Forelimb muscle (tissue), 1 donor: ENCODE measurements around the gene UBP1. TPM values are rescaled to one million over a fixed set of nuclear protein-coding genes. Genes with fewer than 3 reads are reported as not detected.
"Not testable (repeated sequence)": the region's sequence is repeated elsewhere in the genome, so short reads cannot be mapped to it uniquely, and the experiment has no call there.

Experiments
- DNase-seq: peaks from one replicate; pipeline ENCODE4 v3.0.0-alpha.2; 2013; ENCODE audit warnings: low read depth
- polyA plus RNA-seq: library from polyadenylated mRNA; unstranded; fragments of 120-200 nt; gene quantifications from one replicate; pipeline ENCODE4 v1.2.1, GENCODE V29; 2013; ENCODE audit not compliant: insufficient read length

The UBP1 gene, protein sequence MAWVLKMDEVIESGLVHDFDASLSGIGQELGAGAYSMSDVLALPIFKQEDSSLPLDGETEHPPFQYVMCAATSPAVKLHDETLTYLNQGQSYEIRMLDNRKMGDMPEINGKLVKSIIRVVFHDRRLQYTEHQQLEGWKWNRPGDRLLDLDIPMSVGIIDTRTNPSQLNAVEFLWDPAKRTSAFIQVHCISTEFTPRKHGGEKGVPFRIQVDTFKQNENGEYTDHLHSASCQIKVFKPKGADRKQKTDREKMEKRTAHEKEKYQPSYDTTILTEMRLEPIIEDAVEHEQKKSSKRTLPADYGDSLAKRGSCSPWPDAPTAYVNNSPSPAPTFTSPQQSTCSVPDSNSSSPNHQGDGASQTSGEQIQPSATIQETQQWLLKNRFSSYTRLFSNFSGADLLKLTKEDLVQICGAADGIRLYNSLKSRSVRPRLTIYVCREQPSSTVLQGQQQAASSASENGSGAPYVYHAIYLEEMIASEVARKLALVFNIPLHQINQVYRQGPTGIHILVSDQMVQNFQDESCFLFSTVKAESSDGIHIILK
- 47.9 TPM for polyA plus RNA-seq

DNA sequence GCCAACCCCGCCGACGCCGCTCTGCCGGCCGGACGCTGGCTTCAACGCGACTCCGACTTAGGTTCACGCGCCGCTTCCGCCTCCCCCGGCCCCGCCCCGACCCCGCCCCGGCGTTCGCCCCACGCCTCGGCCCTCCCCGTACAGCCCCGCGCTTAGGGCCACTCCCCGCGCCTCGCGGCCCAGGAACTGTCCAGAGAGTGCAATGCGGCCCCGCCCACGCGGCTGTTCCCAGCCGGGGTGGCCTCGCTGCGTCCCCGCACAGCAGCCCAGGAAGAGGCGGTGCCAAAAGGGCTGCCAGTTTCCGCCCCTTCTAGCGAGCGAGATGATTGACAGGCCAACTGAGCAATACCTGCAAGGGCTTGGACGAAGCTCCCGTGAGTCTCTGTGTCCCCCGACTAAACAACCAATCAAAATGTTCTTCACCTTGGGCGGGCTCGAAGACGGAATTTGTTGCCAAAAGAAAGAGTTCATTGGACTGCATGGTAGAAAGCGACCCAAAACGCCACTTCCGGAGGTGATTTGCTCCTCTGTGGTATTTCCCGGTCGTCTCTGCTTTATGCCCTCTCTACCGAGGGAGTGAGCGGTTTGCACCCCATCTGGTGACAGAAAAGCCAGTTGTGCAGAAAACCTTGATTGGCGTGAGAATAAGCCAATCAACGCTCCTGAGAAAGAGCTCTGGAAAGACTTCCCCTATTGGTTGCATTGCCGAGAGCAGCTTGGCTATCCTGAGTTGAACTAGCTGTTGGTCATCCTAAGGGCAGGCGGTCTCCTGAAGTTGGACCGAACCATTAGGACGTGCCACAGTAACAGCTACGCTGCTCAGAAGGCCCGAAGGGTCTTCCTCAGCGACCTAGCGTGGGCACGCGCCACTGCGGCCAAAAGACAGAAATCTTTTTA, at the start of gene UBP1:
UBP1 (minus strand) TSS at position 78 of the 897 bp plus-strand sequence. CDS start 557 bp downstream, outside the sequence.
- DNase-seq: peak; percentile 100

DNA sequence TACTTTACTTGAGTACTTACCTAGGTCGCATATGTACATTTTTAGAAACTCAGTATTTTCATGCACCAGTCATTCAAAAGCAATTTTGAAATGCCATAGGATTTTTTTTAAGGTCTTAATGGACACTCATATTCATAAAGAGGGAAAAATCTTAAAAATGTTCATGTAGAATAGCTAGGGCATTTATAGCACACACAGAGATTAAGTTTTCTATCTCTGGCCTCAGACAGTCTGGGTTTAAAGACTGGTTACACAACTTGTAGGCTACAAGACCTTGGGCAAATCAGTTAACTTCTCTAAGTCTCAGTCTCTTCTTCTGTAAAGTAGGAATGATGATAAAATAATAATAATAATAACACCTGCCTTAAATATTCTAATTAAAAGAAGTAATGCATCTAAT, 48.5 kb upstream of the UBP1 start:
- no peak for DNase-seq

DNA sequence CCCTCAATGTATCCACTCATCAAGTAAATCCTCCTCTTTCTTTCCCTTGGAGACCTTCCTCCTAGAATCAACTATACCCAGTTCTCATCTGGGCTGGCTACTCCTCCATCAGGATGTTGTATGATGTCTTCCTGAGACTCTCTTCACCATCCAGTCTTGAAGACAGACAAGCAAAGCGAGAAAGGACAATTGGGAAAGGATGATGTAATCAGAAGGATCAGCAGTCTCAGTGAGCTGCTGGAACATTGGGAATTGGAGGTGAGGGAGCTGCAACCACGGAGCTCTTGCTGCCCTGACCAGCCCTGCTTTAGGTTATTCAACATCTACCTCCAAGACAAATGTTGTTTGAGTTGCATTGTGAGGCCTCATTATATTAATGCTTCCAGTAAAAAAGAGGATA, 48.0 kb upstream of the UBP1 start:
- no peak for DNase-seq

DNA sequence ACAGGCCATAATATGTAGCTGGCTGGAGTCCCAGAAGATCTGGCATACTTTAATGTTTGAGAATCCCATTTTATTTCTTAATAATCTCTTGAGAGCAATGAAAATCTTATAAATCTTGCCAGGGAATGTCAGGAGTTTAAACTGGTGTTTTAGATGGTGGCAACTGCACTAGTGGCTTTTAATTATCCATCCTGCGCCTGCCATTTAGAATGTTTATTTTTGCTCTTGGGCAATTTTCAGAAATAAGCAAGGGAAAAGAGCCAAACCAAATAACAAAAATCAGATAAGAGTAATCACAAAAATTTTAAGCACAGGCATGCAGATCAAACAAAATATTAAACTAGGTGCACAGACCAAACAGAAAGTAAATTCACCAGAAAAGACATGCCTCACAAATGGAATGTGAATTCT, 41.9 kb upstream of the UBP1 start:
- peak; percentile 2 for DNase-seq

DNA sequence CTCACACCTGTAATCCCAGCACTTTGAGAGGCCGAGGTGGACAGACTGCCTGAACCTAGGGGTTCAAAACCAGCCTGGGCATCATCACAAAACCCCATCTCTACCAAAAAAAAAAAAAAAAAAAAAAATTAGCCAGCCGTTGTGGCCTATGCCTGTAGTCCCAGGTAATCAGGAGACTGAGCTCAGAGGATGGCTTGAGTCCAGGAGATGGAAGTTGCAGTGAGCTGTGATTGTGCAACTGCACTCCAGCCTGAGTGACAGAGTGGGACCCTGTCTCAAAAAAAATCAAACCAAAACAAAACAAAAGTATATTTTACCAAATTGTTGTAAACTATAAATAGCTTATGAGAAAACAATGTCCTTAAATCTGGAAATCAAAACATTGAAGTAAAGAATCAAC, 34.7 kb upstream of the UBP1 start:
- no peak for DNase-seq

DNA sequence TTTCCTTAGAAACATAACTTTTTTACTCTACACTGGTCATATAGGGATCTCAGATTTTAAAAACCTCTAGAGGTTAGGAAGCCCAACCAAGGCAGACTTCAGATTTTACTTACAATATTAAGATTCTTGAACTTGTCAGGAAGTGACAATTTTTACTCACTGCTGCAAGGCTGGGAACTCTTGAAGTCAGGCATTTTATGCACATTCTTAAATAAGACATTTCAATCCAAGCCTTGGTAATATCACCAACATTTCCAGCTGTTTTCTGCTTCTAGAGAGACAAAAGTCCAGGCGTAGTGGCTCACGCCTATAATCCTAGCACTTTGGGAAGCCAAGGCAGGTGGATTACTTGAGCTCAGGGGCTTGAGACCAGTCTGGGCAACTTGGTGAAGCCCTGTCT, 33.6 kb upstream of the UBP1 start:
- no peak for DNase-seq

DNA sequence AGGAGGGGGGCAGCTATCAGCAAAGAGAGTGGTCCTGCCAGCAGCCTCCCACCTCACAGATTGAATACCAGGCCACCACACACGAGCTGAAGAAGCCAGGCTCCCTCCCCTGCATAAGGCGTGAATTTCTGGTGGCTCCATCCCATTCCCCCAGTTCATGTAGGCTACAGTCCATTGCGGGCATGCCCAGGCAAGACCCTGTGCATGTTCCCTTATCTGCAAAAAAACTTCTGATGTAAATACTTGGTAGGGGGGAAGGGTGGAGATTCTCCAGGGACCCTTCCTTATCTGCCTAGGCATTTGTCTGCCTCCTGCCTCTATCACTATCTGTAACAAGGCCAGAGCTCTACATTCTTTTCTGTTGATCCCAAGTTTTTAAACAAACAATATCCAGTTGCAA, 27.6 kb upstream of the UBP1 start:
- no peak for DNase-seq

DNA sequence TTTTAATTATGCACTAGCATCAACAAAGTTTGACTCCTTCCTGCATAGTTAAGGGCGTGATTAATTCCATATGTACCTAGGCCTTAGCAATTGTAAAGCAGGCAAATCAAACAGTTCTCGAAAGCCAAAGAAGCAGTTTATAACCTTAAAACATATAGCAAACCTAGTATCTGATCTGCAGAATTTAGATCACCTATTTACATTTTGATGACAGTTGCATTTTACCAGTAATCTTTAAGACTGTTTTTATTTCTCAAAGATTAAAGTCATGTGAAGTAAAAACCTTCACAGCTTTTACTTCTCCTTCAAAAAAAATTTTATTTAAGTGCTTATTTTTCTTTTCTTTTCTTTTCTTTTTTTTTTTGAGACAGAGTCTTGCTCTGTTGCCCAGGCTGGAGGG, 20.9 kb upstream of the UBP1 start:
- DNase-seq: no peak

DNA sequence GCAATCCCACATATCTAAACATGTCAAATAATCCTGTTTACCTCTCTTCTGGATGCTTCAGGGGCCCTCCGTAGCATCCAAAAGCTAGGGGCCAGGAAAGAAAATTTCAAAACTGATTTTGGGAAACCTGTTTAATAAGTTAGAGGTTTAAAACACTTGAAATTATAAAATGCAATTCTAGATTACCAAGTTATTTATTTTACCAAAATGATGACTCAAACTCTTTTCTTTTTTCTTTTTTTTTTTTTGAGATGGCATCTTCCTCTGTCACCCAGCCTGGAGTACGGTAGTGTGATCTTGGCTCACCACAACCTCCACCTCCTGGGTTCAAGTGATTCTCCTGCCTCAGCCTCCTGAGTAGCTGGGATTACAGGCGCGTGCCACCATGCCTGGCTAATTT, 19.4 kb upstream of the UBP1 start:
- DNase-seq: not testable (repeated sequence)

DNA sequence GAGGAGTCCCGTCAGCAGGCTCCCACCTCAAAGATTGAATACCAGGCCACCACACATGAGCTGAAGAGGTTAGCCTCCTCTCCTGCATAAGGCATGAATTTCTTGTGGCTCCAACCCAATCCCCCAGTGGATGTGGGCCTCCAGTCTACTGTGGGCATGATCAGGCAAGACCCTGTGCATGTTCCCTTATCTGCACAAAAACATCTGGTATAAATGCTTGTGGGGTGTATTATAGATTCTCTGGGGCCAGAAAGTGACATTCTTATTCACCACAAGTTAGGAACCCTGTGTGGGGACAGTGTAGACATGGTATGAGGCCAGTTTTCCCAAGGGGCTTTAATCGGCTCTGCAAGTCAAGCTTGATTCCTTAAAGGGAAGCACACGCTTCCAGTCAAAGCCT, 18.2 kb upstream of the UBP1 start:
- DNase-seq: no peak

DNA sequence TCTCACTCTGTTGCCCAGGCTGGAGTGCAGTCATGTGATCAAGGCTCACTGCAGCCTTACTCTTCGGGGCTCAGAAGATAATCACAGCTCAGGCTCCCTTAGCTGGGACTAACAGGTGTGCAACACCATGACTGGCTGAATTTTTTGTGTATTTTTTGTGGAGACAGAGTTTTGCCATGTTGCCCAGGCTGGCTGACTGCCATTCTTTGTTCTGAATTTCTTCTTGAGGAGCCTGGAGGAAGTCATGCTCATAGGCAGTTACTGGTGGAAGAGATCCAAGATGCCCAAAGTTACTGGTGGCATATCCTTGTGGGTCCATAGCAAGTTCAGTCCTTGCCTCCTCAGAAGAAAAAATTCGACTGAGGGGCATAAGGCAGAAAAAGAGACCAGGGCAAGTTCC, 16.6 kb upstream of the UBP1 start:
- DNase-seq: no peak

DNA sequence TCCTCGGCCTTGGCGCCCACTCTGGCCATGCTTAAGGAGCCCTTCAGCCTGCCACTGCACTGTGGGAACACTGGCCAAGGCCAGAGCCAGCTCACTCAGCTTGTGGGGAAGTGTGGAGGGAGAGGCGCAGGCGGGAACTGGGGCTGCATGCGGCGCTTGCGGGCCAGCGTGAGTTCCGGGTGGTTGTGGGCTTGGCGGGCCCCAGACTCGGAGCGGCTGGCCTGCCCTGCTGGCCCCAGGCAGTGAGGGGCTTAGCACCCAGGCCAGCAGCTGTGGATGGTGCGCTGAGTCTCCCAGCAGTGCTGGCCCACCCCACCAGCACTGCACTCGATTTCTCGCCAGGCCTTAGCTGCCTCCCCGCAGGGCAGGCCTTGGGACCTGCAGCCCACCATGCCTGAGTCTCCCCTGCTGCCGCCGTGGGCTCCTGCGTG, 13.1 kb upstream of the UBP1 start:
- no peak for DNase-seq

DNA sequence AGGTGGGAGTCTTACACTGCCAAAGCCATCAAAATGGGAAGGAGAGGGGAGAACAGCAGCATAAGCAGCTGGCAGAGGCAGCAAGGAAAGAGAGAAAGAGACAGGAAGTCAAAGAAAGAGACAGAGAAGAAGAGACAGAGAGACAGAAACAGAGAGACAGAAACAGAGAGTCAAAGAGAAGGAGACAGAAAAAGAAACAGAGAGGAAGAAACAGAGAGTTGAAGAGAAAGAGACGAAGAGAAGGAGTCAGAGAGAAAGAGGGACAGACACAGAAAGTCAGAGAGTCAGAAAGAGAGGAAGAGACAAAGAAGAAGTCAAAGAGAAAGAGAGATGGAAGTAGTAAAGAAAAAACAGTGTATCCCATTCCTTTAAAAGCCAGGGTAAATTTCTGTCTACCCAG, 11.8 kb upstream of the UBP1 start:
- not testable (repeated sequence) for DNase-seq

DNA sequence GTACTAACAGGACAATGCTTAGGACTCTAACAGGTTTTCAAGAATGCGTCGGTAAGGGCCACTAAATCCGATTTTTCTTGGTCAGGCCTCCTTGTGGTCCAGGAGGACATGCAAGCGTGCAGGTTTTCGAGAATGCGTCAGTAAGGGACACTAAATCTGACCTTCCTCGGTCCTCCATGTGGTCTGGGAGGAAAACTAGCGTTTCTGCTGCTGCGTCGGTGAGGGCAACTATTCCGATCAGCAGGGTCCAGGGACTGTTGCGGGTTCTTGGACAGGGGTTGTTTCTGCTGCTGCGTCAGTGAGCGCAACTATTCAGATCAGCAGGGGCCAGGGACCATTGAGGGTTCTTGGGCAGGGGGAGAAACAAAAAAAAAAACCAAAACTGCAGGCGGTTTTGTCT, 7.8 kb upstream of the UBP1 start:
- no peak for DNase-seq

DNA sequence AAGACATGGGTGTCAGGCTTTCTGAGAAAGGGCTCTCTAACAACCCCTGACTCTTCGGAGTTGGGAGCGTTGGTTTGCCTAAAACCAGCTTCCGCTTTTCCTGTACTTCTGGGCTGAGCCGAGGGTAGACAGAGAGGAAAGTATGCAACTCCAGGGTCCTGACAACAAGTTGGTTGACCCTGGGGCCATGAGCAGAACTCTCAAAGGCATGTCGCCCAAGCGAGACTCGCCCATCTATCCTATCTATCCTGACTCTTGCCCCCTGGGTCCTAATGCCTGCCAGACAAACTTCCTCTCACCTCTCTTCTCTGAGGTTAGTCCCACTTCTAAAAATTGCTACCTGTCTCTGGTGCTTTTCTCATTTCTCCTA, 7.0 kb upstream of the UBP1 start:
- DNase-seq: not testable (repeated sequence)

DNA sequence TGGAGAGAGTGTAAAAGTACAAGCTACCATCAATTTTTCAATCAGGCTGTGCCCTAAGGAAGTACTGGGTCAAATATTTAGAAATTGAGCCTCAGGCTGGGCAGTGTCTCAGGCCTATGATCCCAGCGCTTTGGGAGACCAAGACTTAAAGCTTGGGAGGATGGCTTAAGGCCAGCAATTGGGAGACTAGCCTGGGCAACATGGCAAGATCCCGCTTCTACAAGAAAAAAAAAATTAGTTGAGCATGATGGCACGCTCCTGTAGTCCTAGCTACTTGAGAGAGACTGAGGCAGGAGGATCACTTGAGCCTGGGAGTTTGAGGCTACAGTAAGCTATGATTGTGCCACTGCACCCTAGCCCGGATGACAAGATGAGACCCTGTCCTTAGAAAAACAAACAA, 2.0 kb upstream of the UBP1 start:
- DNase-seq: no peak

DNA sequence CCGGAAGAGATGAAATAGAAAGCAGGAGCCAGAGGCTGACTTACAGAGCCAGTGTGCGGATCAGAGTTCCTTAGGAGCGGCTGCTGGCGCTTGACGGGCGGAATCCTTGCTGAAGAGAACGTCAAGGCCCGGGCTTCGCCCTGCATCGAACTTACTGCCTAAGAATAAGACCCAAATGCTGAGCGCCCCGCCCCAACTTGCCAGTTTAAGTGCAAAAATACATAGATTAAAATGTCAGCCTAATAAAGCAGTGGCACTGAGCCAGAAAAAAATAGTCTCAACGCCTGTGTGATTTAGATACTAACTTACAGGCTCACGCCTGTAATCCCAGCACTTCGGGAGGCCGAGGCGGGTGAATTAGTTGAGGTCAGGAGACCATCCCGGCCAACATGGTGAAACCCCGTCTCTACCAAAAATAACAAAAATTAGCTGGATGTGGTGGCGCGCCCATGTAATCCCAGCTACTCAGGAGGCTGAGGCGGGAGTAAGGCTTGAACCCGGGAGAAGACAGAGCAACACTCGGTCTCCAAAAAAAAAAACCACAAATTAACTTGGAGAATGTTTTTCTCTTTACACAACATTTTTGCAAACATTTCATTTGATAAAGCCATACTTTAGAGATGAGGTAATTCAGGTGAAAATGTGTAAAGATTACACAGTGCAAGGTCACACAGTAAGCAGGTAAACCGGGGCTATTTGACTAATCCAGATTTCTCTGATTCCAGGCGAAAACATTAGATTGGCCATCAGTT, 1.2 kb upstream of the UBP1 start:
- no peak for DNase-seq

DNA sequence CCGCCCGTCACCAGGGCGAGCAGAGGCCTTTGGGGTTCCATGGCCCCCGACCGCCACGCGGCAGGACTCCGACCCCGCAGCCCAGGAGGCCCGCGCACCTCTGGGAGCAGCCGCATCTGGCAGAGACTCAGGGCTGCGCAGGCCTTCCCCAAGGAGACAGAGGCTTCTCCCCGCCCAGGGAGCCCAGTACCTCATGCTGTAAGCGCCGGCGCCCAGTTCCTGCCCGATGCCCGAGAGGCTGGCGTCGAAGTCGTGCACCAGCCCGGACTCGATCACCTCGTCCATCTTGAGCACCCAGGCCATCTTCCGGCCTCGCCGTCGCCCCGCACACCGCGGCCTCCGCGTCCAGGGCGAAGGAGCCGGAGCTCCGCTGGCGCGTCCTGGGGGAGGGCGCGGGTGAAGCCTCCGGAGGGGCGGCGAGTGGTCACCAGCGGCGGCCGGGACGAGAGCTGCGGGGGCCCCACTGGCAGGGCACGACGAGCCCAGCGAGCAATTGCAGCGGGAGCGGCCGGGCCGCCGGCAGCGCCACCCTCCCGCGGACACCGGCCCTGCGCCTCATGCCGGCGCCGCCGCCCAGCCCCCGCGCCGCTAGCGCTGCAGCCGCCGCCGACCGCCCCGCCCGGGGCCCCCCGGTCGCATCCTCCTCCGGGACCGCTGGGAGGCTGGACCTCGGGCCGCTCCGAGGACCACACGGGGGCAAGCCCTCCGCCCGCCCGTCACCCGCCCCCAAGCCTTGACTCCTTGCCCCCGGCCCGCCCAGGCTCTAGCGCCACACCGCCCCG, 468 bp downstream of the UBP1 start:
- DNase-seq: no peak

DNA sequence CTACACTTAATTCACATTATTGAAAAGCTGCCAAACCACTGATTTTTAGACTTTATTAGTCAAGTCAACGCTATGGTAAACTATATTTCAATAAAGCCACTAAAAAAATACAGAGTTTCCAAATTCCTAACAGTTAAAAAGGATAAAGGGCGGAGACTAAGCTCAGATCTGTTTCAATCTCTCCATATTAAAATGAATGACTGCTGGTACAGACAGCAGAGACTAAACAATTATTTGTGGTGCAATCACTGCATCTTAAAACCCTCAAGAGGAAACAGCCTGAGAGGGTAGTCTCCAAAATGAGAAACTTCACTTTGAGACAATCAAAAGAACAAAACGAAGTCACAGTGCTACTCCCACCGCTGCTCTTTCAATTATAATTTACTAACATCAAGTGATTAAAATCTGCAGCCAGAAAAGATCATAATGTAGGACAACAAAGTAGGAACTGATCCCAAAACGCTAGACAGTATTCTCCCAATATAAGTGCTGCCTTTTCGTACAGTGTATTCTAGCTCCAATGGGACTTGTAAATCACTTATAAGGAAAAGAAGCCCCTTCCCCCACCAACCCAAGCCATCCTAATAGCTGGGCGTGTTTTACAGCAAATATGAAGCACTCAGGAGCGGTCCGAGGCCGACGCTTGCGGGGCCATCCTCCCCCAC, 1.2 kb downstream of the UBP1 start:
- DNase-seq: no peak

DNA sequence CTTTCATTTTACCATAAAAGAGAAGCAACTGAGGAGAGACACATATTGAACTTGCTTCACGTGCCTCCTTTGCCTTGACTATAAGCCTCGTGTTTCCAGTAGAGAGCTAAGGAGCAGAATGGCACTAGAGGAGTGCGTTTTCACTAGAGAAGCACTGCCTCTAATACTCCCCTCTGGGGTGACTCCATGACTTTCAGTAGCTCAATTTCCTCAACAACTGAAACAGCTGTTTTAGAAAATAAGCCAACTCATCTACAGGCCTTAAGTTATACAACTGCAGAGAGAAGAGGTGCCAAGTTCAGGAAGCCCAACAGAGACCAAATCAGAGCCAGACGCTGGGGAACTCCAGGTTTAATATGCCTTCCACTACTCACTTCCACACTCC, 1.9 kb downstream of the UBP1 start:
- no peak for DNase-seq
